ENCODE measurements around the gene LRIG2.

LRIG2 gene

GRCh38 chr1:113128116-113128515 lies 55.1 kb downstream of the LRIG2 start:
- no peak overlapping the region for H3K4me3 ChIP-seq (ENCODE audit: low read depth, low read length)
- TF ChIP-seq CTCF (IDR thresholded peaks at IDR 0.05; ENCODE audit: control insufficient read depth, extremely low read depth, insufficient read depth): no peak
- DNase-seq (ENCODE audit: low read depth): no peak

DNA sequence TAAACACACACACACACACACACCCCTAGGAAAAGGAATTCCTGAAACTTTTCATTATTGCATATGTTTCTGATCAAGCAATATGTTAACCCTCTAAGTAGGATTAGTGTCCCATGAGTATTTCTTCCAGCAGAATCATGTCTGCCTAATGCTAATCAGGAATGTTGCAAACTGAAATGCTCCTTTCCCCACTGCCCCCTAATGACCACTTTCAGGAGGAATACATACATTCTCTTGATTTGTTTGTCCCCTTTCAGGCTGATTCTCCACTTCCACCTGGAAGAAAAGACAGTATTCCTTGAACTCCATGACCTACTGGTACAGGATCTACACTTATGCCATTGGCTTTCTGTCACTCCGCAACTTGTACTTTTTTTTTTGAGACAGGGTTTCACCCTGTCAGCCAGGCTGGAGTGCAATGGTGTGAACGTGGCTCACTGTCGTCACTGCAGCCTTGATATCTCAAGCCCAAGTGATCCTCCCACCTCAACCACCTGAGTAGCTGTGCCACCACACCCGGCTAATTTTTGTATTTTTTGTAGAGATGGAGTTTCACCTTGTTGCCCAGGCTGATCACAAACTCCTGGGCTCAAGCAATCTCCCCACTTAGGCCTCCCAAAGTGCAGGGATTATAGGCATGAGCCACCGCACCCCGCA lies 56.7 kb downstream of the LRIG2 start:
- H3K4me3 ChIP-seq (ENCODE audit: low read depth, low read length): no peak overlapping the region
- TF ChIP-seq CTCF (IDR thresholded peaks at IDR 0.05; ENCODE audit: control insufficient read depth, extremely low read depth, insufficient read depth): no peak
- DNase-seq (ENCODE audit: low read depth): no peak

- TF ChIP-seq CTCF (IDR thresholded peaks at IDR 0.05; ENCODE audit: control insufficient read depth, extremely low read depth, insufficient read depth): no peak
- no peak for DNase-seq (ENCODE audit: low read depth)
- H3K4me3 ChIP-seq (ENCODE audit: low read depth, low read length): no peak overlapping the region
Measured at GRCh38 chr1:113133038-113133437, 60.0 kb downstream of the LRIG2 start.

GRCh38 chr1:113133759-113134158 lies 60.8 kb downstream of the LRIG2 start:
- DNase-seq (ENCODE audit: low read depth): no peak
- no peak overlapping the region for H3K4me3 ChIP-seq (ENCODE audit: low read depth, low read length)
- TF ChIP-seq CTCF (IDR thresholded peaks at IDR 0.05; ENCODE audit: control insufficient read depth, extremely low read depth, insufficient read depth): no peak

DNA sequence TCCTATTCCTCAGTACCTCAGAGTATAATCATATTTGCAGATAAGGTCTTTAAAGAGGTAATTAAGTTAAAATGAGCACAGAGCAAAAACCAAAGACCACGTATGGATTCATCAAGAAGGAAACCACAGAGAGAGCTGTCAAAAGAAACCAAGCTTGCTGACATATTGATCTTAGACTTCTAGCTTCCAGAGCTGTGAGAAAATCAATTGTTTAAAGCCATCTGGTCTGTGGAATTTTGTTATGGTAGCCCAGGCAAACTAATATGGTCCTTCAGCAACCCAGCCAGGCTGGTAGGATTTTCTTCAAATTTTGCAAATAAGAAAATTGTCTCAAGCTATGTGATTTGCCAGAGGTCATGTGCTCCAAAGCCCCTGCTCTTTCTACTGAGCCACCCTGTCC lies 62.5 kb downstream of the LRIG2 start:
- TF ChIP-seq CTCF (IDR thresholded peaks at IDR 0.05; ENCODE audit: control insufficient read depth, extremely low read depth, insufficient read depth): no peak
- no peak for DNase-seq (ENCODE audit: low read depth)
- no peak overlapping the region for H3K4me3 ChIP-seq (ENCODE audit: low read depth, low read length)

DNA sequence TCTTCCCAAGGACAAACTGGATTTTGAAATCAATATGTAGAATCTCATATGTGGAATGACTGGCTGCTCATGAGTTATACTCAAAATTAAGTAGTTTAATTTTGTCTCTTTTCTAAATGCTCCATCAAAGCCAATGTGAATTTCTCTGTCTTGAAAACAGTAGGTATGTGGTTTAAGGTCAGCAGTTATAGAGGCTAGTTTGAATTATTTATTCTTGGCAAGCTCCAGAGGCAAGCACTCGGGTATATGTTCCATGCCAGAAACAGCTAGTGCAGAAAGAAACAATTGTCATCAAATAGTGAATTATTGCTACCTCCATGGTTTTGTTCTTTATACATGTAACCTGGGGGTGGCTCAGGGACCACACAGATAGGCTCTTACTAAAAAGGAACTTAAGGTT lies 63.5 kb downstream of the LRIG2 start:
- no peak for DNase-seq (ENCODE audit: low read depth)
- TF ChIP-seq CTCF (IDR thresholded peaks at IDR 0.05; ENCODE audit: control insufficient read depth, extremely low read depth, insufficient read depth): no peak
- H3K4me3 ChIP-seq (ENCODE audit: low read depth, low read length): no peak overlapping the region

GRCh38 chr1:113137563-113137962 lies 64.6 kb downstream of the LRIG2 start:
- no peak overlapping the region for H3K4me3 ChIP-seq (ENCODE audit: low read depth, low read length)
- no peak for TF ChIP-seq CTCF (IDR thresholded peaks at IDR 0.05; ENCODE audit: control insufficient read depth, extremely low read depth, insufficient read depth)

More at GRCh38 chr1:113137563-113137962, 64.6 kb downstream of the LRIG2 start:
- no peak for DNase-seq (ENCODE audit: low read depth)

Data from LNCaP clone FGC (cell line).